ENCODE data around the gene AMOTL2.

DNA sequence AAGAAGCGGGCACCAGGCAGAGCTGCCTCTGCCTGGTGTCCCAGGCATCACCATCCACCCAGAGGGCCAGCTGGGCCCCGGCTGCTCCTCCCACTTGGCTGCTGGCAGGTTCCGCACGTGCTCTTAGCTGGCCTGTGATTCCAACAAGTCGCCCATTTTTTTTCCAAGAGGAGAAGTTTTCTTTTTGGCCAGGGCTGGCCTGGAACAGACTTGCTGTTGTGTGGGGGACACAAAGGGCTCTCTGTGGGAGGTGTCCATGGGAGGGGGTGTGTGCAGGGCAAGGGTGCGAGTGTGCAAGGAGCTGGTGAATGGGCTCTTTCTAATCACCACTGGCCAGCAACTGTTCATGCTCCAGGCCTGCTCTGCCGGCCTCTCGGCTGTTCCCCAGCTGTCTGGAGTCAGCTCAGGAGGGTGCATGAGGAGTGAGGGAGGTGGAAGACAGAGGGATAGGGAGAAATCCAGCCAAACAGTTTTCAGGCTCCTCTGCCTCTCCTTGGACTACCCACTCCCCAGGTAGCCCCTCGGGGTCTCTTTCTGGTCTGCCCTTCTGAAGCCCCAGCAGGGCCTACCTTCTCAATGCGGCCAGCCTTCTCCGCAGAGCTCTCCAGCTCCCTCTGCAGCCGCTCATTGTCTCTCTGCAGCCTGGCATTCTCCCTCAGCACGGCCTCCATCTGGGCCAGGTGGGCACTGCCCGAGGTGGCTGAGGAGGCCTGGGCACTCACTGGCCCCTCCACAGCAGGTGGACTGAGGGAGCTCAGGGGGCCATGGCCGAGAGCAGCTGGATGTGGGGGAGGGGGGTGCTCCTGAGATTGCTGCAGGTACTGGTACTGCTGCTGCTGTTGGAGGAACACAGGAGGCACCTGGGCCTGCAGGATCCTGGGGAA, 7.1 kb downstream of the AMOTL2 start:
- TF ChIP-seq, protein P1, sequence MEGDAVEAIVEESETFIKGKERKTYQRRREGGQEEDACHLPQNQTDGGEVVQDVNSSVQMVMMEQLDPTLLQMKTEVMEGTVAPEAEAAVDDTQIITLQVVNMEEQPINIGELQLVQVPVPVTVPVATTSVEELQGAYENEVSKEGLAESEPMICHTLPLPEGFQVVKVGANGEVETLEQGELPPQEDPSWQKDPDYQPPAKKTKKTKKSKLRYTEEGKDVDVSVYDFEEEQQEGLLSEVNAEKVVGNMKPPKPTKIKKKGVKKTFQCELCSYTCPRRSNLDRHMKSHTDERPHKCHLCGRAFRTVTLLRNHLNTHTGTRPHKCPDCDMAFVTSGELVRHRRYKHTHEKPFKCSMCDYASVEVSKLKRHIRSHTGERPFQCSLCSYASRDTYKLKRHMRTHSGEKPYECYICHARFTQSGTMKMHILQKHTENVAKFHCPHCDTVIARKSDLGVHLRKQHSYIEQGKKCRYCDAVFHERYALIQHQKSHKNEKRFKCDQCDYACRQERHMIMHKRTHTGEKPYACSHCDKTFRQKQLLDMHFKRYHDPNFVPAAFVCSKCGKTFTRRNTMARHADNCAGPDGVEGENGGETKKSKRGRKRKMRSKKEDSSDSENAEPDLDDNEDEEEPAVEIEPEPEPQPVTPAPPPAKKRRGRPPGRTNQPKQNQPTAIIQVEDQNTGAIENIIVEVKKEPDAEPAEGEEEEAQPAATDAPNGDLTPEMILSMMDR (IDR thresholded peaks at IDR 0.05 in 4 of 5, conservative IDR thresholded peaks at IDR 0.05 in 1 of 5) = no peak
- TF ChIP-seq POLR2A (IDR thresholded peaks at IDR 0.05) = no peak
